SK-N-SH (cell line): ENCODE measurements around the gene MAP4K1.

Source experiments
- EP300 ChIP-seq, 2 experiments: IDR thresholded peaks; 2 replicates each; pipeline versions ENCODE4 v1.4.0 to v1.6.1; 2012; ENCODE audit warnings: borderline replicate concordance in 1 of 2, low read depth in 1 of 2, low read length in 1 of 2
- EZH2phosphoT487 ChIP-seq: fragments of 200-600 bp; sonication (generic); IDR thresholded peaks from 2 replicates; pipeline ENCODE4 v1.6.1; 2017; ENCODE audit warnings: low read depth, mixed run types, mild to moderate bottlenecking, antibody characterized with exemption, moderate library complexity, borderline replicate concordance
- GABPA ChIP-seq: IDR thresholded peaks from 2 replicates; pipeline ENCODE4 v1.4.0; 2012; ENCODE audit warnings: low read depth, mild to moderate bottlenecking
- POLR2AphosphoS5 ChIP-seq: IDR thresholded peaks from 2 replicates; pipeline ENCODE4 v1.6.1; 2012; ENCODE audit warnings: low read depth, low read length
- TCF12 ChIP-seq: IDR thresholded peaks from 2 replicates; pipeline ENCODE4 v1.4.0; 2012
- TF ChIP-seq, protein P1 (sequence below): fragments of 200-600 bp; sonication (generic); IDR thresholded peaks from 2 replicates; pipeline ENCODE4 v1.6.1; 2017; ENCODE audit warnings: antibody characterized with exemption, mild to moderate bottlenecking, moderate library complexity

DNA sequence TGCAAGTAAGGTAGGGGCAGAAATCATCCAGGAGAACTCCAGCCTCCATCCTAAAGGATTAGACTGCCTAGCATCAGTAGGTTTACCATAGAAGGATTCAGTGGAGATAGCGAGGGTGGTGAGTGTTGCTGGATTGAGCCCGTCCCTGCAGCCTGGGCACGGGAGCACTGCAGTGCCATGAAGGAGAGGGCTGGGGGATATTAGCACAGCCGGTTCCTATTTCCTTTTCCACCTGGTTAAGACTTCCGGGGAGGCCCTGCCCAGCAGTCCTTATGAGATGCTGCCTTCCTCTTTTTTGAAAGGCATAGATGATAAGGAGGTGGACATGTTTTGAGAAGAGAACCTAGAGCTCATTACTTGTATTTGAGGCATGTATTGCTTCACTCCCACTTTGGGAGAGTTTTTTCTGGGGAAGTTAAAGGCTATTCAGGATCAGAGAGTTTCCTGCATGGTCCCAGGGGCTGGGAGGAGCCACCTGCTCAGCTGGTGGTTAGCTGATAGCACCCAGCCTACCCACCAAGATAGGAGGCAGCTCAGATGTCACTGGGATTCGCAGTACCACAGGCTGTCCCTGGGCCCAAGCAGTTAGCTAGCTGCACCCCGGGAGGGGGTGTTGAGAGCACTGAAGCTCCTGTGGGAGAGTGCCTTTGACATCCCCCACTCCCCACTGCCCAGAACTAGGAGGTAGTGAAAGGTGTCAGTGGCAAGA is 46.9 kb upstream of the MAP4K1 start:
- TF ChIP-seq, protein P1, sequence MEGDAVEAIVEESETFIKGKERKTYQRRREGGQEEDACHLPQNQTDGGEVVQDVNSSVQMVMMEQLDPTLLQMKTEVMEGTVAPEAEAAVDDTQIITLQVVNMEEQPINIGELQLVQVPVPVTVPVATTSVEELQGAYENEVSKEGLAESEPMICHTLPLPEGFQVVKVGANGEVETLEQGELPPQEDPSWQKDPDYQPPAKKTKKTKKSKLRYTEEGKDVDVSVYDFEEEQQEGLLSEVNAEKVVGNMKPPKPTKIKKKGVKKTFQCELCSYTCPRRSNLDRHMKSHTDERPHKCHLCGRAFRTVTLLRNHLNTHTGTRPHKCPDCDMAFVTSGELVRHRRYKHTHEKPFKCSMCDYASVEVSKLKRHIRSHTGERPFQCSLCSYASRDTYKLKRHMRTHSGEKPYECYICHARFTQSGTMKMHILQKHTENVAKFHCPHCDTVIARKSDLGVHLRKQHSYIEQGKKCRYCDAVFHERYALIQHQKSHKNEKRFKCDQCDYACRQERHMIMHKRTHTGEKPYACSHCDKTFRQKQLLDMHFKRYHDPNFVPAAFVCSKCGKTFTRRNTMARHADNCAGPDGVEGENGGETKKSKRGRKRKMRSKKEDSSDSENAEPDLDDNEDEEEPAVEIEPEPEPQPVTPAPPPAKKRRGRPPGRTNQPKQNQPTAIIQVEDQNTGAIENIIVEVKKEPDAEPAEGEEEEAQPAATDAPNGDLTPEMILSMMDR = no peak
- no peak for TF ChIP-seq GABPA
- no peak for TF ChIP-seq EZH2phosphoT487
- no peak for TF ChIP-seq POLR2AphosphoS5
- no peak for TF ChIP-seq EP300 (IDR thresholded peaks at IDR 0.05; ENCODE audit: borderline replicate concordance in 1 of 2, low read depth in 1 of 2, low read length in 1 of 2)
- TF ChIP-seq TCF12 = no peak
